Measurements from ENCODE around the gene TMTC1.

Gene TMTC1

DNA sequence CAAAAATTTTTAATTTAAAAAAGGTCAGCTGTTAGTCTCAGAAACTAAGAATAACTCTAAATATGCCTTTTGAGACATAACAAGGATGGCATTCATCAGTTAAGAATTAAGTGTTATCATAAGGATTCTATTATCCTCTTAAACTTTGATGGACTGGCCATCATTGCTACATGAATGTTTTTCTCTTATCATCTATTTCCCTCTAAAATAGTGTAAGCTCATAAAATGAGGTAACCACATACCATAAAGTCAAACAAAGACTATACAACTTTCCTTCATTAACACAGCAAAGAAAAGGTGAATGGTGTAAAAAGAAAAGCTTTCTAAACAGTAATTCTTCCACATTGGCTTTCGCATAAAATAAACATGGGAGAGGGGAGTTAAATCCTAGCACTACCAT lies 41.1 kb downstream of the TMTC1 start:
- TF ChIP-seq TAF1 (IDR thresholded peaks at IDR 0.05; ENCODE audit: borderline replicate concordance, insufficient read depth, low read length) = no peak
- no peak for TF ChIP-seq POLR2AphosphoS5 (IDR thresholded peaks at IDR 0.05; ENCODE audit: low read depth, low read length)

DNA sequence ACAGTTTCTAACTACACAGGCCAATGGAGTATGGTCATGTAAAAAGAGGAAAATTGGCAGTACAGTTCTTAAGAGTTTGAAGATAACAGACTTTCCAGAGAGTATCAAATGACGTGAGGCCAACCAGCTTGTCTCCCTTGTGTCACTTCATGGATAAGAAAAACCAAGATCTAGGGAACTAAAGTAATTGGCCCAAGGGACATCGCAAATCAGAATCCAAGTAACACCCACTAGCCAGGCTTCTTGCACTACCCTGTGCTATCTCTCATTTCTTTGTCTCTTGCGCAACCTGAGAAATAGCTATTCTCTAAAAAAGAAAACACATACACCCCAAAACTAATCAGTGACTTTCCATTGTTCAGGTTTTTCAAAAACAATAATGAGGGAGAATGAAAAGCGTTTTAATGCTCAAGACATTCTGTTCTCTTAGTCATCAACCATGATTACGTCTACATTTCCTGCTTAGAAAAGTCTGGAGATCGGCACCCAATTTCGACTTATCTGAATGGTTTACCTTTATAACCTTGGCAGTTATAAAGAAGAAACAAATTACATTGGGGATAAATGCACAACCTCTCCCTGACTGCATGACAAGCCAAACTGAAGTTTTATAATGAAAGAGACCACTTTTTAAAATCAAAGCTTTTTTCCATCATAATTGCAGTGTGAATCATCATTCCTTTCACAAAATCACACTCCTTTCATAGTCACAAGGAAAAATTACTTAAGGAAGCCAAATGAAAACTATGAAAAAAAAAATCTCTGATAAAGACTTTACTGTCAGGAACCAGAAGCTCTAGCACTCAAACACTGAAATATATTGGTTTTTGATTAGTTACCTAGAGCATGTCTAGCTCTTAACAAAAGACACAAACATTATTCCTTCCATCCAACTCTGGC lies 42.1 kb downstream of the TMTC1 start:
- TF ChIP-seq TAF1 (IDR thresholded peaks at IDR 0.05; ENCODE audit: borderline replicate concordance, insufficient read depth, low read length) = no peak
- no peak for TF ChIP-seq FOXP2 (optimal IDR thresholded peaks at IDR 0.05; ENCODE audit: borderline replicate concordance, extremely low read depth, extremely low read length, insufficient read depth)
- TF ChIP-seq, protein P1, sequence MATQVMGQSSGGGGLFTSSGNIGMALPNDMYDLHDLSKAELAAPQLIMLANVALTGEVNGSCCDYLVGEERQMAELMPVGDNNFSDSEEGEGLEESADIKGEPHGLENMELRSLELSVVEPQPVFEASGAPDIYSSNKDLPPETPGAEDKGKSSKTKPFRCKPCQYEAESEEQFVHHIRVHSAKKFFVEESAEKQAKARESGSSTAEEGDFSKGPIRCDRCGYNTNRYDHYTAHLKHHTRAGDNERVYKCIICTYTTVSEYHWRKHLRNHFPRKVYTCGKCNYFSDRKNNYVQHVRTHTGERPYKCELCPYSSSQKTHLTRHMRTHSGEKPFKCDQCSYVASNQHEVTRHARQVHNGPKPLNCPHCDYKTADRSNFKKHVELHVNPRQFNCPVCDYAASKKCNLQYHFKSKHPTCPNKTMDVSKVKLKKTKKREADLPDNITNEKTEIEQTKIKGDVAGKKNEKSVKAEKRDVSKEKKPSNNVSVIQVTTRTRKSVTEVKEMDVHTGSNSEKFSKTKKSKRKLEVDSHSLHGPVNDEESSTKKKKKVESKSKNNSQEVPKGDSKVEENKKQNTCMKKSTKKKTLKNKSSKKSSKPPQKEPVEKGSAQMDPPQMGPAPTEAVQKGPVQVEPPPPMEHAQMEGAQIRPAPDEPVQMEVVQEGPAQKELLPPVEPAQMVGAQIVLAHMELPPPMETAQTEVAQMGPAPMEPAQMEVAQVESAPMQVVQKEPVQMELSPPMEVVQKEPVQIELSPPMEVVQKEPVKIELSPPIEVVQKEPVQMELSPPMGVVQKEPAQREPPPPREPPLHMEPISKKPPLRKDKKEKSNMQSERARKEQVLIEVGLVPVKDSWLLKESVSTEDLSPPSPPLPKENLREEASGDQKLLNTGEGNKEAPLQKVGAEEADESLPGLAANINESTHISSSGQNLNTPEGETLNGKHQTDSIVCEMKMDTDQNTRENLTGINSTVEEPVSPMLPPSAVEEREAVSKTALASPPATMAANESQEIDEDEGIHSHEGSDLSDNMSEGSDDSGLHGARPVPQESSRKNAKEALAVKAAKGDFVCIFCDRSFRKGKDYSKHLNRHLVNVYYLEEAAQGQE (IDR thresholded peaks at IDR 0.05; ENCODE audit: insufficient read depth in 1 of 2, low read depth in 2 of 2, low read length in 2 of 2) = no peak
- TF ChIP-seq POLR2AphosphoS5 (IDR thresholded peaks at IDR 0.05; ENCODE audit: low read depth, low read length) = no peak
- TF ChIP-seq SIN3A (IDR thresholded peaks at IDR 0.05; ENCODE audit: borderline replicate concordance, insufficient read depth, low read length) = no peak

- TF ChIP-seq POLR2AphosphoS5 (IDR thresholded peaks at IDR 0.05; ENCODE audit: low read depth, low read length) (no peak), FOXP2 (optimal IDR thresholded peaks at IDR 0.05; ENCODE audit: borderline replicate concordance, extremely low read depth, extremely low read length, insufficient read depth) (no peak), SIN3A (IDR thresholded peaks at IDR 0.05; ENCODE audit: borderline replicate concordance, insufficient read depth, low read length) (no peak), TAF1 (IDR thresholded peaks at IDR 0.05; ENCODE audit: borderline replicate concordance, insufficient read depth, low read length) (no peak)
- TF ChIP-seq, protein P1 (IDR thresholded peaks at IDR 0.05; ENCODE audit: insufficient read depth in 1 of 2, low read depth in 2 of 2, low read length in 2 of 2) = no peak
Observed at GRCh38 chr12:29739279-29739991, 44.3 kb downstream of the TMTC1 start.

- no peak for TF ChIP-seq POLR2AphosphoS5 (IDR thresholded peaks at IDR 0.05; ENCODE audit: low read depth, low read length)
- no peak for TF ChIP-seq TAF1 (IDR thresholded peaks at IDR 0.05; ENCODE audit: borderline replicate concordance, insufficient read depth, low read length)
- TF ChIP-seq SIN3A (IDR thresholded peaks at IDR 0.05; ENCODE audit: borderline replicate concordance, insufficient read depth, low read length) = no peak
Observed at GRCh38 chr12:29738365-29738764, 45.4 kb downstream of the TMTC1 start.

DNA sequence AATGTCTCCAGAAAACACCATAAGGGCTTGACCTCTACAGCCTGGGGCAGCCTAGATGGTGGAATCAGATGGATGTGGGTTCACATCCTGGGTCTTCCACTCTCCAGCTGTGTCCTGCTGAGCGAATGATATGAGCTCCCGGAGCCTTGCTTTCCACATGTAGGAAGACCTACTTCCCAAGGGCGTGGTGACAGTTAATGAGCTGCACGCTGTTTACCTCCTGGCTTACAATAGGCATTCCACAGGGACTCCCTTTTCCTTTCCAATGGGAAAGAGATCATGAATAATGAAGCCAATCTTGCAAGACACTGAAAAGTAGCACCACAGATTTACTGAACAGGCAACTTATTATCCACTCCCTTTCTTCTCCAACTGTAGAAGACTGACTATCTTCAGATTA lies 46.1 kb downstream of the TMTC1 start:
- TF ChIP-seq TAF1 (IDR thresholded peaks at IDR 0.05; ENCODE audit: borderline replicate concordance, insufficient read depth, low read length) = no peak
- TF ChIP-seq, protein P1 (IDR thresholded peaks at IDR 0.05; ENCODE audit: insufficient read depth in 1 of 2, low read depth in 2 of 2, low read length in 2 of 2) = no peak

DNA sequence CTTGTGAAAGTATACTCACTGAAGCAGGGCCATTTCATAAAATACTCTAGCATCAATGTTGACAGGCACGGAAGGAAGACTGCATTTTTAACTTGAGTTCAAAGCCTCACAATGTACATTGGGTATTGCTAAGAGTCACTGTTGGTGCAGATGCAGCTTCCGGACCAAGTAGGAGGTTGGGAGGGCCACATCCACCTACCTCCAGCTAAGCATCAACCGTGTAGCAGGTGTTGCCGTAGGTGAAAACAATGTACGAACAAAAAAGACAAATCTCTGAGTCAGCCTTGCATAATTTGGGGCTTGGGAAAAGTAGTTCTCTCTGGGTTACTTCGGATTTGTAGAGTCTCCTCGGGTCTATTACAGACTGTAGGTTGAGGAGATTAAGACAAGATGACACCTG lies 48.1 kb downstream of the TMTC1 start:
- no peak for TF ChIP-seq SIN3A (IDR thresholded peaks at IDR 0.05; ENCODE audit: borderline replicate concordance, insufficient read depth, low read length)
